HEK293 (cell line): ENCODE measurements around the gene REG1A.

Experiments
- CTCF ChIA-PET: fragments of 350-600 bp; formaldehyde crosslinking; extraction: SDS; loops from one replicate; lab custom pipeline; 2021; ENCODE audit warnings: antibody characterized with exemption; lab: Yijun Ruan, JAX
- POLR2A ChIA-PET: fragments of 300-600 bp; formaldehyde crosslinking; extraction: SDS; loops from one replicate; lab custom pipeline; 2020; ENCODE audit warnings: antibody characterized with exemption, inconsistent platforms; lab: Yijun Ruan, JAX
- H3K27ac ChIP-seq: fragments of 200-500 bp; sonication (Bioruptor generic); 2 replicates; pipeline ENCODE4 v1.5.1; 2014; ENCODE audit warnings: low read depth, low read length, control low read depth, inconsistent platforms; ENCODE audit errors: extremely low read depth
- H3K36me3 ChIP-seq, 2 experiments: fragments of 200-500 bp in 1 of 2; sonication (Bioruptor generic) in 1 of 2; 1 replicate in 1 of 2; 2 replicates in 1 of 2; pipeline ENCODE4 v1.5.1; 2014 to 2017; ENCODE audit warnings: inconsistent platforms in 2 of 2, low read length in 2 of 2; ENCODE audit not compliant: control insufficient read depth in 2 of 2, insufficient read depth in 1 of 2
- H3K4me1 ChIP-seq: fragments of 200-500 bp; sonication (Bioruptor generic); 2 replicates; pipeline ENCODE4 v1.5.1; 2014; ENCODE audit warnings: mild to moderate bottlenecking, low read length, inconsistent platforms; ENCODE audit not compliant: control insufficient read depth, insufficient read depth
- H3K4me3 ChIP-seq: 2 replicates; pipeline ENCODE4 v1.5.1; 2011; ENCODE audit warnings: low read depth, mild to moderate bottlenecking, control low read depth, low read length, moderate library complexity
- H3K9me3 ChIP-seq: fragments of 200-500 bp; sonication (Bioruptor generic); 2 replicates; pipeline ENCODE4 v1.5.1; 2014; ENCODE audit warnings: low read depth, low read length, inconsistent platforms; ENCODE audit not compliant: control insufficient read depth, insufficient read depth
- GFI1B ChIP-seq: fragments of 450-650 bp; formaldehyde crosslinking; IDR thresholded peaks from 2 replicates; pipeline ENCODE4 v1.5.1; 2016; ENCODE audit warnings: missing biosample characterization, missing genetic modification characterization
- GLI2 ChIP-seq: fragments of 450-650 bp; formaldehyde crosslinking; IDR thresholded peaks from 2 replicates; pipeline ENCODE4; 2017; ENCODE audit warnings: missing biosample characterization, missing genetic modification characterization, low read depth, borderline replicate concordance
- MEIS1 ChIP-seq: sonication (generic); formaldehyde crosslinking; IDR thresholded peaks from 2 replicates; pipeline ENCODE4 v1.8.1; 2022; ENCODE audit warnings: missing genetic modification reagents, mild to moderate bottlenecking, borderline replicate concordance
- SCRT2 ChIP-seq: fragments of 450-650 bp; formaldehyde crosslinking; IDR thresholded peaks from 2 replicates; pipeline ENCODE4 v1.5.1; 2016; ENCODE audit warnings: missing biosample characterization, missing genetic modification characterization
- ZBTB20 ChIP-seq: fragments of 450-650 bp; formaldehyde crosslinking; IDR thresholded peaks from 2 replicates; pipeline ENCODE4 v1.5.1; 2016; ENCODE audit warnings: missing biosample characterization, missing genetic modification characterization
- ZBTB26 ChIP-seq: fragments of 450-650 bp; formaldehyde crosslinking; optimal IDR thresholded peaks from 2 replicates; pipeline ENCODE3; 2016; ENCODE audit warnings: missing biosample characterization, mild to moderate bottlenecking, missing genetic modification characterization
- ZEB2 ChIP-seq: fragments of 450-650 bp; formaldehyde crosslinking; IDR thresholded peaks from 2 replicates; pipeline ENCODE4 v1.5.1; 2016; ENCODE audit warnings: missing biosample characterization, missing genetic modification characterization
- ZNF121 ChIP-seq: fragments of 450-650 bp; formaldehyde crosslinking; IDR thresholded peaks from 2 replicates; pipeline ENCODE4 v1.5.1; 2016; ENCODE audit warnings: missing biosample characterization, missing genetic modification characterization
- ZNF239 ChIP-seq: fragments of 450-650 bp; formaldehyde crosslinking; IDR thresholded peaks from 2 replicates; pipeline ENCODE4 v1.5.1; 2016; ENCODE audit warnings: missing biosample characterization, missing genetic modification characterization
- ZNF248 ChIP-seq: fragments of 450-650 bp; formaldehyde crosslinking; IDR thresholded peaks from 2 replicates; pipeline ENCODE4 v1.5.1; 2017; ENCODE audit warnings: missing biosample characterization, missing genetic modification characterization
- ZNF302 ChIP-seq: fragments of 450-650 bp; formaldehyde crosslinking; IDR thresholded peaks from 2 replicates; pipeline ENCODE4 v1.5.1; 2016; ENCODE audit warnings: missing biosample characterization, missing genetic modification characterization, low read depth
- ZNF311 ChIP-seq: fragments of 450-650 bp; formaldehyde crosslinking; IDR thresholded peaks from 2 replicates; pipeline ENCODE4 v1.5.1; 2017; ENCODE audit warnings: missing biosample characterization, missing genetic modification characterization, borderline replicate concordance
- ZNF37A ChIP-seq: fragments of 450-650 bp; IDR thresholded peaks from 2 replicates; pipeline ENCODE4 v1.5.1; 2018; ENCODE audit warnings: missing biosample characterization, missing genetic modification characterization
- ZNF473 ChIP-seq: fragments of 450-650 bp; formaldehyde crosslinking; IDR thresholded peaks from 2 replicates; pipeline ENCODE4 v1.5.1; 2017; ENCODE audit warnings: missing biosample characterization, missing genetic modification characterization
- ZNF514 ChIP-seq: fragments of 450-650 bp; formaldehyde crosslinking; IDR thresholded peaks from 2 replicates; pipeline ENCODE4 v1.5.1; 2016; ENCODE audit warnings: missing biosample characterization, missing genetic modification characterization
- ZNF529 ChIP-seq: fragments of 450-650 bp; formaldehyde crosslinking; IDR thresholded peaks from 2 replicates; pipeline ENCODE4 v1.5.1; 2017; ENCODE audit warnings: missing genetic modification characterization, missing biosample characterization; ENCODE audit not compliant: insufficient replicate concordance
- ZNF548 ChIP-seq: fragments of 450-650 bp; formaldehyde crosslinking; IDR thresholded peaks from 2 replicates; pipeline ENCODE4 v1.5.1; 2016; ENCODE audit warnings: missing biosample characterization, missing genetic modification characterization
- ZNF600 ChIP-seq: fragments of 450-650 bp; formaldehyde crosslinking; IDR thresholded peaks from 2 replicates; pipeline ENCODE4 v1.5.1; 2016; ENCODE audit warnings: missing biosample characterization, missing genetic modification characterization
- ZNF645 ChIP-seq: fragments of 450-650 bp; formaldehyde crosslinking; IDR thresholded peaks from 2 replicates; pipeline ENCODE4; 2016; ENCODE audit warnings: missing biosample characterization, missing genetic modification characterization
- ZNF791 ChIP-seq: fragments of 450-650 bp; formaldehyde crosslinking; IDR thresholded peaks from 2 replicates; pipeline ENCODE4 v1.5.1; 2016; ENCODE audit warnings: missing biosample characterization, missing genetic modification characterization
- TF ChIP-seq, protein P1 (sequence below): fragments of 450-650 bp; formaldehyde crosslinking; IDR thresholded peaks from 2 replicates; pipeline ENCODE4 v1.5.1; 2017; ENCODE audit warnings: missing biosample characterization, mild to moderate bottlenecking, missing genetic modification characterization, moderate library complexity
- TF ChIP-seq, protein P2 (sequence below): fragments of 450-650 bp; formaldehyde crosslinking; IDR thresholded peaks from 2 replicates; pipeline ENCODE4 v1.5.1; 2016; ENCODE audit warnings: missing biosample characterization, missing genetic modification characterization
- TF ChIP-seq, protein P3 (sequence below): fragments of 450-650 bp; IDR thresholded peaks from 2 replicates; pipeline ENCODE4 v1.5.1; 2018; ENCODE audit warnings: missing biosample characterization, mild to moderate bottlenecking, missing genetic modification characterization

REG1A gene

GRCh38 chr2:79124907-79125720, 4.8 kb downstream of the REG1A start:
- CTCF ChIA-PET: no interaction called here
- POLR2A ChIA-PET: no interaction called here
- Histone ChIP-seq H3K4me3 (no peak overlapping the region), H3K4me1 (no peaks in the 10 kb centered on the region), H3K36me3 (no peaks in the 10 kb centered on the region), H3K9me3 (no peaks in the 10 kb centered on the region)
- TF ChIP-seq ZNF248 (tag by site-specific recombination): no peak
- no peak for TF ChIP-seq ZNF37A
- TF ChIP-seq, protein P1, sequence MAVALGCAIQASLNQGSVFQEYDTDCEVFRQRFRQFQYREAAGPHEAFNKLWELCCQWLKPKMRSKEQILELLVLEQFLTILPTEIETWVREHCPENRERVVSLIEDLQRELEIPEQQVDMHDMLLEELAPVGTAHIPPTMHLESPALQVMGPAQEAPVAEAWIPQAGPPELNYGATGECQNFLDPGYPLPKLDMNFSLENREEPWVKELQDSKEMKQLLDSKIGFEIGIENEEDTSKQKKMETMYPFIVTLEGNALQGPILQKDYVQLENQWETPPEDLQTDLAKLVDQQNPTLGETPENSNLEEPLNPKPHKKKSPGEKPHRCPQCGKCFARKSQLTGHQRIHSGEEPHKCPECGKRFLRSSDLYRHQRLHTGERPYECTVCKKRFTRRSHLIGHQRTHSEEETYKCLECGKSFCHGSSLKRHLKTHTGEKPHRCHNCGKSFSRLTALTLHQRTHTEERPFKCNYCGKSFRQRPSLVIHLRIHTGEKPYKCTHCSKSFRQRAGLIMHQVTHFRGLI (tag by site-specific recombination): no peak
- no peak for TF ChIP-seq ZNF121
- TF ChIP-seq ZNF548 (tag by site-specific recombination): no peak
- no peak for TF ChIP-seq ZNF302 (tag by site-specific recombination)
- TF ChIP-seq, protein P2, sequence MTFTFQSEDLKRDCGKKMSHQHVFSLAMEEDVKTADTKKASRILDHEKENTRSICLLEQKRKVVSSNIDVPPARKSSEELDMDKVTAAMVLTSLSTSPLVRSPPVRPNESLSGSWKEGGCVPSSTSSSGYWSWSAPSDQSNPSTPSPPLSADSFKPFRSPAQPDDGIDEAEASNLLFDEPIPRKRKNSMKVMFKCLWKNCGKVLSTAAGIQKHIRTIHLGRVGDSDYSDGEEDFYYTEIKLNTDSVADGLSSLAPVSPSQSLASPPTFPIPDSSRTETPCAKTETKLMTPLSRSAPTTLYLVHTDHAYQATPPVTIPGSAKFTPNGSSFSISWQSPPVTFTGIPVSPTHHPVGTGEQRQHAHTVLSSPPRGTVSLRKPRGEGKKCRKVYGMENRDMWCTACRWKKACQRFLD: no peak
- TF ChIP-seq, protein P3, sequence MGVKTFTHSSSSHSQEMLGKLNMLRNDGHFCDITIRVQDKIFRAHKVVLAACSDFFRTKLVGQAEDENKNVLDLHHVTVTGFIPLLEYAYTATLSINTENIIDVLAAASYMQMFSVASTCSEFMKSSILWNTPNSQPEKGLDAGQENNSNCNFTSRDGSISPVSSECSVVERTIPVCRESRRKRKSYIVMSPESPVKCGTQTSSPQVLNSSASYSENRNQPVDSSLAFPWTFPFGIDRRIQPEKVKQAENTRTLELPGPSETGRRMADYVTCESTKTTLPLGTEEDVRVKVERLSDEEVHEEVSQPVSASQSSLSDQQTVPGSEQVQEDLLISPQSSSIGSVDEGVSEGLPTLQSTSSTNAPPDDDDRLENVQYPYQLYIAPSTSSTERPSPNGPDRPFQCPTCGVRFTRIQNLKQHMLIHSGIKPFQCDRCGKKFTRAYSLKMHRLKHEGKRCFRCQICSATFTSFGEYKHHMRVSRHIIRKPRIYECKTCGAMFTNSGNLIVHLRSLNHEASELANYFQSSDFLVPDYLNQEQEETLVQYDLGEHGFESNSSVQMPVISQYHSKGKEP: no peak
- no peak for TF ChIP-seq GLI2 (tag by site-specific recombination)
- TF ChIP-seq, all 188 proteins: peak for 0
- no peak overlapping the region for H3K27ac ChIP-seq

DNA sequence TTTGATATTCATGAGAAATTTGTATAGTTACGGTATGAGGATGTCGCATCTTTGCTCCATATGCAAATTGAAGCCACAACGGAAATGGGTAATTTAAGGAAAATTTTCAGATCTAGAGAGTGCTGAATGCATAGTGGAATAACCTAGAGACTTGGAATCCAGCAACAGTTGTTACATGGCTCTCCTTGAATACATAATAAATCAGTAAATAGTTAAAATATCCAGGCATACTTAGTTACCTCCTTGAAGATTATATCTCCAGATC, 5.4 kb downstream of the REG1A start:
- no peaks in the 10 kb centered on the region for H3K4me1 ChIP-seq
- H3K9me3 ChIP-seq: no peaks in the 10 kb centered on the region
- TF ChIP-seq ZNF645 (tag by site-specific recombination): no peak
- TF ChIP-seq MEIS1: no peak
- TF ChIP-seq ZBTB26 (tag by site-specific recombination): no peak
- TF ChIP-seq ZNF311: no peak
- TF ChIP-seq ZNF529 (tag by site-specific recombination): no peak
- no peak for TF ChIP-seq ZBTB20 (tag by site-specific recombination)
- TF ChIP-seq GFI1B (tag by site-specific recombination): no peak
- TF ChIP-seq ZNF248 (tag by site-specific recombination): no peak
- no peak for TF ChIP-seq ZNF473 (tag by site-specific recombination)
- no peak for TF ChIP-seq ZNF791
- no peak for TF ChIP-seq SCRT2 (tag by site-specific recombination)
- no peak for TF ChIP-seq ZNF600 (tag by site-specific recombination)
- no peak for TF ChIP-seq ZEB2 (tag by site-specific recombination)
- no peak for TF ChIP-seq ZNF37A
- TF ChIP-seq ZNF239 (tag by site-specific recombination): no peak
- no peak for TF ChIP-seq ZNF514 (tag by site-specific recombination)
- POLR2A ChIA-PET: no interaction called here
- CTCF ChIA-PET: no interaction called here
- no peaks in the 10 kb centered on the region for H3K36me3 ChIP-seq
- H3K4me3 ChIP-seq: no peak overlapping the region
- no peak overlapping the region for H3K27ac ChIP-seq
